Occipital lobe (tissue), 2 donors: ENCODE measurements around the gene XXYLT1. TPM values are rescaled to one million over a fixed set of nuclear protein-coding genes. Genes with fewer than 3 reads are reported as not detected.
"Not testable (repeated sequence)": the region's sequence is repeated elsewhere in the genome, so short reads cannot be mapped to it uniquely, and the experiment has no call there.

Experiments used
- DNase-seq: peaks from one replicate; lab custom pipeline; 2025; lab: John Stamatoyannopoulos, UW
- total RNA-seq: library from RNA; depleted of rRNA; stranded (reverse); fragments of >200 nt; gene quantifications from one replicate; pipeline ENCODE4 v1.2.3, GENCODE V29; 2014

XXYLT1 gene
- total RNA-seq, 1 donor from 2014 or later: 24.2 TPM

- DNase-seq: no peak
Measured at GRCh38 chr3:195068084-195069080, 202.6 kb downstream of the XXYLT1 start.

- DNase-seq: no peak
Measured at GRCh38 chr3:195066441-195066841, 204.5 kb downstream of the XXYLT1 start.

- DNase-seq: no peak
Measured at GRCh38 chr3:195065864-195066185, 205.1 kb downstream of the XXYLT1 start.

- DNase-seq: no peak
Measured at GRCh38 chr3:195065142-195065863, 205.7 kb downstream of the XXYLT1 start.

- no peak for DNase-seq
Measured at GRCh38 chr3:195064300-195064931, 206.5 kb downstream of the XXYLT1 start.

GRCh38 chr3:195063581-195064193 lies 207.3 kb downstream of the XXYLT1 start:
- no peak for DNase-seq

GRCh38 chr3:195062866-195063540 lies 208.0 kb downstream of the XXYLT1 start:
- no peak for DNase-seq

GRCh38 chr3:195061756-195062655 lies 209.0 kb downstream of the XXYLT1 start:
- no peak for DNase-seq

- no peak for DNase-seq
Measured at GRCh38 chr3:195060531-195061291, 210.2 kb downstream of the XXYLT1 start.

GRCh38 chr3:195060217-195060481 lies 210.8 kb downstream of the XXYLT1 start:
- no peak for DNase-seq

GRCh38 chr3:195059471-195060216 lies 211.3 kb downstream of the XXYLT1 start:
- no peak for DNase-seq

- no peak for DNase-seq
Measured at GRCh38 chr3:195059006-195059350, 212.0 kb downstream of the XXYLT1 start.

GRCh38 chr3:195058336-195059005 lies 212.5 kb downstream of the XXYLT1 start:
- no peak for DNase-seq

- DNase-seq: no peak
Measured at GRCh38 chr3:195057716-195058115, 213.2 kb downstream of the XXYLT1 start.

GRCh38 chr3:195056506-195056905 lies 214.5 kb downstream of the XXYLT1 start:
- DNase-seq: no peak

GRCh38 chr3:195054311-195054710 lies 216.6 kb downstream of the XXYLT1 start:
- DNase-seq: no peak

GRCh38 chr3:195052939-195053338 lies 218.0 kb downstream of the XXYLT1 start:
- no peak for DNase-seq

- DNase-seq: not testable (repeated sequence)
Measured at GRCh38 chr3:195050296-195050695, 220.7 kb downstream of the XXYLT1 start.
